Stomach (tissue), 4 donors: ENCODE results near the gene SRP14.

Experiments used
- EP300 ChIP-seq: sonication (generic); formaldehyde crosslinking; IDR thresholded peaks from one replicate; pipeline ENCODE4 v1.6.1; 2017; ENCODE audit warnings: antibody characterized with exemption
- POLR2A ChIP-seq, 4 donors: fragments of 450-650 bp; IDR thresholded peaks; one replicate each; pipeline ENCODE4 v1.6.1; 2016; ENCODE audit warnings: antibody characterized with exemption in 4 of 4, control low read depth in 2 of 4, mild to moderate bottlenecking in 1 of 4, moderate library complexity in 1 of 4
- POLR2AphosphoS5 ChIP-seq, 3 donors: sonication (generic); formaldehyde crosslinking; IDR thresholded peaks; one replicate each; pipeline ENCODE4 v1.6.1; 2016; ENCODE audit warnings: antibody characterized with exemption in 3 of 3
- TF ChIP-seq, protein P1 (sequence below), 7 experiments: fragments of 450-650 bp in 4 of 7; fragments of 200-600 bp in 3 of 7; sonication (generic) in 3 of 7; IDR thresholded peaks; one replicate each; pipeline ENCODE4 v1.5.1; 2016 to 2019; ENCODE audit warnings: antibody characterized with exemption in 7 of 7, control low read depth in 2 of 7, mild to moderate bottlenecking in 1 of 7

DNA sequence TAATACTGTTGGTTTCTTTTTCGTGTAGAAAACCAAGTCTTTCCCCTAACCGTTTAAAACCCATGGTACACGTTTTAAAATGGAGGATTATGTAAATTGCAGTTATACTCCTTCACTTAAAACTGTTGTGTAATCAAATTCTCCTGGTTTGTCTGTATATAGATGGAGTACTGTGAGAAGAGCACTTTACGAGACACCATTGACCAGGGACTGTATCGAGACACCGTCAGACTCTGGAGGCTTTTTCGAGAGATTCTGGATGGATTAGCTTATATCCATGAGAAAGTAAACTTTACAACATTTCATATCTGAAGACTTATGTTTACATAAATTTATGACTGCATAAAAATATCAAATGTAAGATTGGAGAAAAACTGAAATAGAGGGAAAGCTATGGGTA lies 51.2 kb downstream of the SRP14 start:
- TF ChIP-seq, protein P1, sequence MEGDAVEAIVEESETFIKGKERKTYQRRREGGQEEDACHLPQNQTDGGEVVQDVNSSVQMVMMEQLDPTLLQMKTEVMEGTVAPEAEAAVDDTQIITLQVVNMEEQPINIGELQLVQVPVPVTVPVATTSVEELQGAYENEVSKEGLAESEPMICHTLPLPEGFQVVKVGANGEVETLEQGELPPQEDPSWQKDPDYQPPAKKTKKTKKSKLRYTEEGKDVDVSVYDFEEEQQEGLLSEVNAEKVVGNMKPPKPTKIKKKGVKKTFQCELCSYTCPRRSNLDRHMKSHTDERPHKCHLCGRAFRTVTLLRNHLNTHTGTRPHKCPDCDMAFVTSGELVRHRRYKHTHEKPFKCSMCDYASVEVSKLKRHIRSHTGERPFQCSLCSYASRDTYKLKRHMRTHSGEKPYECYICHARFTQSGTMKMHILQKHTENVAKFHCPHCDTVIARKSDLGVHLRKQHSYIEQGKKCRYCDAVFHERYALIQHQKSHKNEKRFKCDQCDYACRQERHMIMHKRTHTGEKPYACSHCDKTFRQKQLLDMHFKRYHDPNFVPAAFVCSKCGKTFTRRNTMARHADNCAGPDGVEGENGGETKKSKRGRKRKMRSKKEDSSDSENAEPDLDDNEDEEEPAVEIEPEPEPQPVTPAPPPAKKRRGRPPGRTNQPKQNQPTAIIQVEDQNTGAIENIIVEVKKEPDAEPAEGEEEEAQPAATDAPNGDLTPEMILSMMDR (IDR thresholded peaks at IDR 0.05) = no peak
- TF ChIP-seq POLR2AphosphoS5 (IDR thresholded peaks at IDR 0.05) (no peak), POLR2A (IDR thresholded peaks at IDR 0.05) (no peak), EP300 (no peak)
